ENCODE data around the gene AATF. TPM values are rescaled to one million over a fixed set of nuclear protein-coding genes. Genes with fewer than 3 reads are reported as not detected.

Gene AATF
- total RNA-seq, 1 experiment from 2014 or later: 61.0 TPM

GRCh38 chr17:36934144-36934691 lies 14.5 kb upstream of the AATF start:
- Mint-ChIP-seq H3K4me1 (peaks cover 77% of the 10 kb centered on the region), H3K36me3 (no peaks in the 10 kb centered on the region), H3K27ac (no peak overlapping the region), H3K9me3 (no peaks in the 10 kb centered on the region), H3K27me3 (ENCODE audit: low read depth) (peaks cover 99% of the 10 kb centered on the region), H3K4me3 (peak overlapping the region; percentile 78)
- DNase-seq (ENCODE audit: low spot score): peak; percentile 46
- ATAC-seq: peak; percentile 4
- POLR2A ChIA-PET: interaction anchor here (0.5 kb wide), 1 partner anchor 107 kb away, joined by 3 read pairs; no protein-coding TSS in a partner anchor
- CTCF ChIA-PET: interaction anchor here (0.7 to 2.1 kb wide), 6 partner anchors 15 to 1496 kb away, joined by 3 to 10 read pairs (median 4); partner anchors contain the start of gene AATF
- TF ChIP-seq, protein P1, sequence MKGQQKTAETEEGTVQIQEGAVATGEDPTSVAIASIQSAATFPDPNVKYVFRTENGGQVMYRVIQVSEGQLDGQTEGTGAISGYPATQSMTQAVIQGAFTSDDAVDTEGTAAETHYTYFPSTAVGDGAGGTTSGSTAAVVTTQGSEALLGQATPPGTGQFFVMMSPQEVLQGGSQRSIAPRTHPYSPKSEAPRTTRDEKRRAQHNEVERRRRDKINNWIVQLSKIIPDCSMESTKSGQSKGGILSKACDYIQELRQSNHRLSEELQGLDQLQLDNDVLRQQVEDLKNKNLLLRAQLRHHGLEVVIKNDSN (CRISPR knock-in tag; IDR thresholded peaks at IDR 0.05): no peak
- no peak for TF ChIP-seq IRF1 (CRISPR knock-in tag; IDR thresholded peaks at IDR 0.05)
- no peak for TF ChIP-seq ZNF416 (CRISPR knock-in tag; IDR thresholded peaks at IDR 0.05)

- TF ChIP-seq RORB (CRISPR knock-in tag; IDR thresholded peaks at IDR 0.05): no peak
- no peak for TF ChIP-seq NR1H2 (CRISPR knock-in tag; IDR thresholded peaks at IDR 0.05)
- TF ChIP-seq MAX (CRISPR knock-in tag; IDR thresholded peaks at IDR 0.05): no peak
- TF ChIP-seq, protein P2, sequence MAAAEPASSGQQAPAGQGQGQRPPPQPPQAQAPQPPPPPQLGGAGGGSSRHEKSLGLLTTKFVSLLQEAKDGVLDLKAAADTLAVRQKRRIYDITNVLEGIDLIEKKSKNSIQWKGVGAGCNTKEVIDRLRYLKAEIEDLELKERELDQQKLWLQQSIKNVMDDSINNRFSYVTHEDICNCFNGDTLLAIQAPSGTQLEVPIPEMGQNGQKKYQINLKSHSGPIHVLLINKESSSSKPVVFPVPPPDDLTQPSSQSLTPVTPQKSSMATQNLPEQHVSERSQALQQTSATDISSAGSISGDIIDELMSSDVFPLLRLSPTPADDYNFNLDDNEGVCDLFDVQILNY (CRISPR knock-in tag; IDR thresholded peaks at IDR 0.05): 0 out of 2 replicates have a peak, but pooled peaks have one; percentile 2
- H3K27me3 Mint-ChIP-seq (ENCODE audit: low read depth): peaks cover 99% of the 10 kb centered on the region
- DNase-seq (ENCODE audit: low spot score) (peak; percentile 79), ATAC-seq (peak; percentile 17)
- peak overlapping the region; percentile 78 for H3K4me3 Mint-ChIP-seq
- no peak overlapping the region for H3K27ac Mint-ChIP-seq
- ChIA-PET POLR2A (interaction anchor here (0.6 kb wide), 1 partner anchor 11 kb away, joined by 3 read pairs; no protein-coding TSS in a partner anchor), CTCF (interaction anchor here (1.4 to 2.1 kb wide), 3 partner anchors 14 to 111 kb away, joined by 3 to 10 read pairs (median 5); partner anchors contain the start of gene AATF)
- H3K36me3 Mint-ChIP-seq: no peaks in the 10 kb centered on the region
- H3K4me1 Mint-ChIP-seq: peaks cover 75% of the 10 kb centered on the region
- H3K9me3 Mint-ChIP-seq: no peaks in the 10 kb centered on the region
Measured at GRCh38 chr17:36934692-36935630, 13.8 kb upstream of the AATF start.

GRCh38 chr17:36935671-36936454 lies 12.9 kb upstream of the AATF start:
- H3K27ac Mint-ChIP-seq: no peak overlapping the region
- H3K27me3 Mint-ChIP-seq (ENCODE audit: low read depth): peaks cover 99% of the 10 kb centered on the region
- ATAC-seq (peak; percentile 3), DNase-seq (ENCODE audit: low spot score) (peak; percentile 74)
- H3K4me3 Mint-ChIP-seq: peak overlapping the region; percentile 78
- CTCF ChIA-PET: interaction anchor here (1.1 to 2.1 kb wide), 3 partner anchors 13 to 111 kb away, joined by 3 to 10 read pairs (median 5); partner anchors contain the start of gene AATF
- no peaks in the 10 kb centered on the region for H3K36me3 Mint-ChIP-seq
- POLR2A ChIA-PET: no interaction called here
- H3K9me3 Mint-ChIP-seq: no peaks in the 10 kb centered on the region
- peaks cover 77% of the 10 kb centered on the region for H3K4me1 Mint-ChIP-seq
- TF ChIP-seq SMAD3 (CRISPR knock-in tag; IDR thresholded peaks at IDR 0.05; ENCODE audit: borderline replicate concordance) (no peak), ELF4 (CRISPR knock-in tag; IDR thresholded peaks at IDR 0.05; ENCODE audit: low read depth) (no peak), MLX (CRISPR knock-in tag; IDR thresholded peaks at IDR 0.05) (no peak), JUN (CRISPR knock-in tag; IDR thresholded peaks at IDR 0.05) (no peak), ZNF423 (CRISPR knock-in tag; IDR thresholded peaks at IDR 0.05) (0 out of 2 replicates have a peak, but pooled peaks have one; percentile 11), CBFB (CRISPR knock-in tag; IDR thresholded peaks at IDR 0.05; ENCODE audit: low read depth) (no peak), AFF4 (CRISPR knock-in tag; IDR thresholded peaks at IDR 0.05; ENCODE audit: borderline replicate concordance) (no peak), SP1 (CRISPR knock-in tag; conservative IDR thresholded peaks at IDR 0.05) (peak; percentile 20; the same call in 1 of the 2 replicates)
- TF ChIP-seq, protein P3, sequence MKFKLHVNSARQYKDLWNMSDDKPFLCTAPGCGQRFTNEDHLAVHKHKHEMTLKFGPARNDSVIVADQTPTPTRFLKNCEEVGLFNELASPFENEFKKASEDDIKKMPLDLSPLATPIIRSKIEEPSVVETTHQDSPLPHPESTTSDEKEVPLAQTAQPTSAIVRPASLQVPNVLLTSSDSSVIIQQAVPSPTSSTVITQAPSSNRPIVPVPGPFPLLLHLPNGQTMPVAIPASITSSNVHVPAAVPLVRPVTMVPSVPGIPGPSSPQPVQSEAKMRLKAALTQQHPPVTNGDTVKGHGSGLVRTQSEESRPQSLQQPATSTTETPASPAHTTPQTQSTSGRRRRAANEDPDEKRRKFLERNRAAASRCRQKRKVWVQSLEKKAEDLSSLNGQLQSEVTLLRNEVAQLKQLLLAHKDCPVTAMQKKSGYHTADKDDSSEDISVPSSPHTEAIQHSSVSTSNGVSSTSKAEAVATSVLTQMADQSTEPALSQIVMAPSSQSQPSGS (CRISPR knock-in tag; IDR thresholded peaks at IDR 0.05; ENCODE audit: borderline replicate concordance, low read depth): no peak

Data from WTC11 (cell line).